Mucosa of rectum (tissue), 2 donors: ENCODE results near the gene CLEC3A.
"Not testable (repeated sequence)": the region's sequence is repeated elsewhere in the genome, so short reads cannot be mapped to it uniquely, and the experiment has no call there.

Experiments
- H3K27ac ChIP-seq, 2 donors: one replicate each; pipeline ENCODE4 v1.7.0; 2013; ENCODE audit warnings: inconsistent platforms in 2 of 2, low read depth in 2 of 2, low read length in 2 of 2
- H3K27me3 ChIP-seq, 2 donors: one replicate each; pipeline ENCODE4 v1.7.0; 2013; ENCODE audit warnings: low read length in 2 of 2; ENCODE audit not compliant: control insufficient read depth in 2 of 2, insufficient read depth in 2 of 2
- H3K36me3 ChIP-seq, 2 donors: one replicate each; pipeline ENCODE4 v1.7.0; 2013; ENCODE audit warnings: low read length in 2 of 2; ENCODE audit not compliant: control insufficient read depth in 2 of 2, insufficient read depth in 2 of 2
- H3K4me1 ChIP-seq, 2 donors: one replicate each; pipeline ENCODE4 v1.7.0; 2013; ENCODE audit warnings: low read length in 2 of 2, mild to moderate bottlenecking in 1 of 2; ENCODE audit not compliant: control insufficient read depth in 2 of 2, insufficient read depth in 2 of 2
- H3K4me3 ChIP-seq, 2 donors: one replicate each; pipeline ENCODE4 v1.7.0; 2013; ENCODE audit warnings: low read length in 2 of 2
- H3K9ac ChIP-seq, 2 donors: one replicate each; pipeline ENCODE4 v1.7.0; 2013; ENCODE audit warnings: low read length in 2 of 2, low read depth in 1 of 2, mild to moderate bottlenecking in 1 of 2
- H3K9me3 ChIP-seq, 2 donors: one replicate each; pipeline ENCODE4 v1.7.0; 2013; ENCODE audit warnings: low read length in 2 of 2; ENCODE audit not compliant: control insufficient read depth in 2 of 2
- donor health status: healthy.
- donor health status: Normal muscosa, but diverticular disease.

CLEC3A gene

DNA sequence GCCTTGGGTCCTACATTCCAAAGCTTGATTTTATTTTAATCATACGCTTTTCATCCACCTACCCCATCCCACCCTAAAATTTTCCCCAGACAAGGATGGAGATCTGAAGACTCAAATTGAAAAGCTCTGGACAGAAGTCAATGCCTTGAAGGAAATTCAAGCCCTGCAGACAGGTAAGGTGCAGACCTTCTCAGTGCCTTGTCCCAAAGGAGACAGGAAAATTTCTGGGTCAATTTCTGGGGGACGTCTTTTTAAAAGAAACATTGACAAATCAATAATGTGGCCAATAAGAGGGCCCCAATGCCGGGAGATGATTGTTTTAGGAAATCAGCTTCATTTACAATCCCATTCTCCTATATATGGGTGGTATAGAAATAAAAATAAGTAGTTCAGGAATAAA is 5.7 kb downstream of the CLEC3A start:
- no peaks in the 10 kb centered on the region for H3K36me3 ChIP-seq
- H3K9ac ChIP-seq: no peak overlapping the region

DNA sequence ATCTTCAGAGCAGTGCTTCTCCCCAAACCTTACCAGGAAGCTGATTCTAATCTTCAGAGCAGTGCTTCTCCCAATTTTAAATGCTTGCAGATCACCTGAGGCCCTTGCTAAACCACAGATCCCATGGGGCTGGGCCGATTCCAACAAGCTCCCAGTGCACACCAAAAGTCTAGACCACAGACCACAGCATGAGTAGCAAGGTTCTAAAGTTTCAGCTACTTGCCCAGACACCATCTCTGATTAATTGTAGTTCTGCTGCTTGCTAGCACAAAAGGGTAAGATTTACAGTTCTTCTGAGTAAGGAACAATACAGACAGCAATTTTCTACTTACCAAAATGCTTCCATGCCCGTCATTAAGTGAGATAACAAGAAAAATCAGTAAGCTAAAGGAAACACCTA is 12.2 kb downstream of the CLEC3A start:
- H3K27me3 ChIP-seq: no peaks in the 10 kb centered on the region
- H3K9ac ChIP-seq: no peak overlapping the region
- no peak overlapping the region for H3K27ac ChIP-seq
- no peaks in the 10 kb centered on the region for H3K36me3 ChIP-seq
- H3K4me1 ChIP-seq: no peaks in the 10 kb centered on the region
- no peaks in the 10 kb centered on the region for H3K9me3 ChIP-seq
- H3K4me3 ChIP-seq: no peak overlapping the region

More for the DNA sequence above, 5.7 kb downstream of the CLEC3A start:
- Histone ChIP-seq H3K27me3 (no peaks in the 10 kb centered on the region), H3K27ac (no peak overlapping the region), H3K4me3 (no peak overlapping the region), H3K4me1 (no peaks in the 10 kb centered on the region), H3K9me3 (no peaks in the 10 kb centered on the region)

DNA sequence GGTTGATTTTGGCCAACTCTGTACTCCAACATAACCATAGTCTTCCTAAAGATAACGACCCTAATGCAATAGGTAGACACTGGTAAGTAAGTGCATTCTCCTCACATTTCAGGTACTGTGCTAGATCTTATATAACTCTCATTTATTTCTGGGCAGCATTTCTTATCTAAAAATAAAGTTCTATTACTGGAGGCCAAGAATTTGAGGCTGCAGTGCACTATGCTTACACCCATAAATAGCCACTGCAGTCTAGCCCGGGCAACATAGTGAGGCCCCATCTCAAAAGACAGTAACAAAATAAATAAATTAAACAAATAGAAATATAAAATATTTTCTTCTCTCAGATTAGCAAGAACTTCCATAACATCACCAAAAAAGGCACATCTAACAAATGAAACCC is 12.7 kb downstream of the CLEC3A start:
- Histone ChIP-seq H3K36me3 (no peaks in the 10 kb centered on the region), H3K27ac (no peak overlapping the region), H3K4me3 (no peak overlapping the region), H3K9me3 (no peaks in the 10 kb centered on the region), H3K4me1 (no peaks in the 10 kb centered on the region), H3K9ac (no peak overlapping the region), H3K27me3 (no peaks in the 10 kb centered on the region)

DNA sequence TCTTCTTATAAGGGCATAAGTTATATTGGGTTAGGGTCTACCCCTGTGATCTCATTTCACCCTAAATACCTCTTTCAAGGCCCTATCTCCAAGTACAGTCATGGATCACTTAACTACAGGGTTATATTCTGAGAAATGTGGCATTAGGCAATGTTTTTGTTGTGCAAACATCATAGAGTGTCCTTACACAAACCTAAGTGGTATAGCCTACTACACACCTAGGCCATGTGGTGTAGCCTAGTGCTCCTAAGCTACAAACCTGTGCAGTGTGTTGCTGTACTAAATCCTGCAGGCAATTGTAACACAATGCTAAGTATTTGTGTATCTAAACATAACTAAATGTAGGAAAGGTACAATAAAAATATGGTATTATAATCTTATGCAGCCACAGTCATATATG is 18.0 kb downstream of the CLEC3A start:
- Histone ChIP-seq H3K4me3 (no peak overlapping the region), H3K27ac (no peak overlapping the region), H3K9me3 (no peaks in the 10 kb centered on the region), H3K9ac (no peak overlapping the region), H3K36me3 (no peaks in the 10 kb centered on the region), H3K4me1 (no peaks in the 10 kb centered on the region), H3K27me3 (no peaks in the 10 kb centered on the region)

DNA sequence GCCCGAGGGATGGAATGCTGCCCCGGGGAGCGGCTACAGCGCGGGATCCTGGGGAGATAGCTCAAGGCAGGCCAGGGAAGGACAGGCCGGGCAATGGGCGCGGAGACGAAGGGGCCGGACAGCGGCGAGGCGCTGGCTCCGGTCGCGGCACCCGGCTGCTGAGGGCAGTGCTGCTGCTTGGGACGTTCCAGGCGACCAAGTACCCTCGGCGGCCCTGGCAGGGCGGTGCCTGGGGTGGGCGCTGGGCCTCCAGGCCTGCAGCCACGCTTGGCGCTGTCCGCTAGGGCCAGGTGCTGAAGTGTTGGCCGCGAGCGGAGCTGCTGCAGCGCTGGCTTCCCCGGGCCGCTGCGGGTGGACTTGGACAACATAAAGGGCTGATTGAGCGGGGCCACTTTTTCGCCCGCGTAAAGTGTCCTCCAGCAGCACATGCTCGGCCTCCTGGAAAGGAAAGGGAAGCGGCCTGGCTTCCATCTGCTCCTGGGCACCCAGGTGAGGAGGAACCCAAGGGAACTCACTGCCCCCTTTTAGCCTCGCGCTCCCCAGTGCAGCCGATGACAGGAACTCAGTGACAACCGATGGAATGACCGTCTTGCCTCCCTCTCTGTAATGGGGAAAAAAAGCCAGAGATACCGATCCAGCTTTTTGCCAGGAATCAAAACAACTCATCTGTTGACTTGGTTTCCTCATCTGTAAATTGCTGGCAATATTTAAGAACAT is 23.7 kb downstream of the CLEC3A start:
- H3K27me3 ChIP-seq: no peaks in the 10 kb centered on the region
- H3K4me1 ChIP-seq: no peaks in the 10 kb centered on the region
- H3K36me3 ChIP-seq: no peaks in the 10 kb centered on the region
- no peaks in the 10 kb centered on the region for H3K9me3 ChIP-seq
- no peak overlapping the region for H3K4me3 ChIP-seq
- H3K27ac ChIP-seq: no peak overlapping the region
- no peak overlapping the region for H3K9ac ChIP-seq

DNA sequence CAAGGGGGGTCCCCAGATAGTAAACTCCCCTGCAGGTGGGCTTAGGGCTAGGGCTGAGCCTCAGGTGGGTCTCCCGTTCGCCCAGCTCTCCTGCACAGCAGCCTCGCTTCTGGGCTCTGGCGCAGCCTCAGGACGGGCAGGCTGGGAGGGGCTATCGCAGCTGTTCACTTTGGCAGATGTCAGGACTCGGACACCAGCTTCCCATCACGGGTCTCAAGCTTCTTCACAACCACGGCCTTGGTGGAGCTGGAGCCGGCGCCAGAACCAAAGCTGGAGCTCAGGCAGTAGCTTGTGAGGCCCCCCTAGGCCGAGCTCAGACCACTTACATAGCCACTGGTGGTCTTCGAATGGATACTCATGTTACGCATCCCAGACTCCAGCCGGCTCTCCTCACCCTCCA is 26.0 kb downstream of the CLEC3A start:
- no peaks in the 10 kb centered on the region for H3K4me1 ChIP-seq
- no peak overlapping the region for H3K9ac ChIP-seq
- no peak overlapping the region for H3K27ac ChIP-seq
- H3K9me3 ChIP-seq: no peaks in the 10 kb centered on the region
- no peaks in the 10 kb centered on the region for H3K36me3 ChIP-seq
- no peaks in the 10 kb centered on the region for H3K27me3 ChIP-seq
- H3K4me3 ChIP-seq: no peak overlapping the region

DNA sequence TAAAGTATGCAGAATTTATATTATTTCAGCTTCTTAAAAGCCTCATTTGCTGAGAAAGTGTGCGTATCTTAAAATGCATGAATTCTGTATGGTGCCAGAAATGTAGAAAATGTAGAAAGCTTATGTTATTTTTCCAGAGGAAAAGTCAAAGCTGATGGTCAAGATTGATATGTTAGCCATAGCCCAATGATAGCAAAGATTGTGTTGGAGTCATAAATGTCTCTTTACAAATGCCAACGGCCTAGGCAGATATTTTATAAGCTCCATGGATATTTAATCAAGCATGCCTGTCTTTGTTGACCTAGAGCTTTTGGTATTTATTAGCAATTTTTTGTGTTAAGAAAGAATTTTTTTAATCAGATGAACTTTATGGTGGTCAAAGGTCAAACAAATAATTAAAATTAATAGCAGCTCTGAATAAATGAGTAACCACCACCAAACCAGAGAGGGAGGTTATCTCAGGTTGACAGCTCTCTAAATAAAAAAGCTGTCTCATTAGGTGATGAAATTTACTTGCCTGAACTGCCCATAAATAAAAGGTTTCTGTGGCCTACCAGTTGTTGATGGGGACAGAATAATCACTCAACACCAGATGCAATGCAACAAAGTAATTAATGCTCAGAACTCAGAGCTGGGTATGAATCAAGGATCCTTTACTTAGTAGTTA is 28.5 kb downstream of the CLEC3A start:
- H3K36me3 ChIP-seq: no peaks in the 10 kb centered on the region
- no peaks in the 10 kb centered on the region for H3K9me3 ChIP-seq
- no peaks in the 10 kb centered on the region for H3K4me1 ChIP-seq
- H3K27me3 ChIP-seq: no peaks in the 10 kb centered on the region
- no peak overlapping the region for H3K9ac ChIP-seq
- H3K27ac ChIP-seq: no peak overlapping the region
- no peak overlapping the region for H3K4me3 ChIP-seq

DNA sequence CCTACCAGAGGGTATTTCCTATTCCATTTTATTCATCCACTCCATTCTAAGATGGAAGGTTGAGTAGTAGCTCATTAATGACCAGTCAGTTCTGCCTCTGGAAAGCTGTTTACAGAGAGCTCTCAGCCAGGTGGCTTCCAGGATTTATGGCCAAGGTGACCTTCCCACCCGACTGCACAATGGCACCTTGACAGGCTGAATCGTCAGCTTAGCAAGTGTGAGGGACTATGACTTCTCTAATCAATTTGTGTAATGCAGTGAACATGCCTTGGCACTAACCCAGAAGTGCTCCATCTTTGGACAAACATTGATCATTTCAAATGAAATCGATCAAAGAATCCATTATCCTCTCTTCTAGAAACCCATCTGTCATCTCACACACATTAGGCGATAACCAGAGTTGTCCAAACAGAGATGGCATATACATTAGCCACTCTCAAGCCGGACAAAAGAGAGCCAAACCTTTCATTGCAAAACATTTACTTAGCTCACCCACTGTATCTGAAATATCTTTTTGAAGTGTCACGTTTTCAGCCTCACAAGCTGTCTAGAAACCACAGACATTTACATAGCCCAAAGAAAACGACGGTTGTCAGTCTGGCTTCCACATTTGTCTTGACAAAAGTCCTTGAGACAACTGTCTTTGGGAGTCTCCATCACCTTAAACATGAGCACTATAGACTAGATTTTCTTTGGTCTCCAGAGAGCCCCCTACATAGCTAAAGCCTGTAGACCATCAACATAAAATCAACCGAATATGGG is 35.6 kb downstream of the CLEC3A start:
- no peaks in the 10 kb centered on the region for H3K9me3 ChIP-seq
- no peak overlapping the region for H3K27ac ChIP-seq
- H3K9ac ChIP-seq: no peak overlapping the region
- no peak overlapping the region for H3K4me3 ChIP-seq
- H3K27me3 ChIP-seq: no peaks in the 10 kb centered on the region
- H3K4me1 ChIP-seq: no peaks in the 10 kb centered on the region
- H3K36me3 ChIP-seq: no peaks in the 10 kb centered on the region

DNA sequence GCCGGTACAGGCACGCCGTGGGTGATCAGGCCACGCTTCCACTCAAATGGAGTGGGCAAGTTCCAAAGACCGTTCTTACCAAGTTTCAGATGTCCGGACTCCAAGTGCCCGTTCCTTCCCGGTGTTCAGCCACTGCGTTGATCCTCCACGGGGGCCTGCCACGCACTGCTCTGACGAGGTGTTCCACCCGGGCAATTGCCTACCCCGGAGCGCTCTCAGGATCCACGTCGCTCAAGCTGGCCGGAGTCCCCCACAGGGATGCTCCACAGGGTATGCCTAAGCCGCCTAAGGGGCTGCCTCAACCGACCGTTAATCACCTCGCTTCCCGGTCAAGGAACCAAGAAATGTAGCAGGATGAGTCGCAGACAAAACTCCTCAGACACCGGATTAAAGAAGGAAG is 37.5 kb downstream of the CLEC3A start:
- not testable (repeated sequence) for H3K36me3 ChIP-seq, H3K4me3 ChIP-seq, H3K9me3 ChIP-seq, H3K27ac ChIP-seq, H3K4me1 ChIP-seq, H3K9ac ChIP-seq, H3K27me3 ChIP-seq

DNA sequence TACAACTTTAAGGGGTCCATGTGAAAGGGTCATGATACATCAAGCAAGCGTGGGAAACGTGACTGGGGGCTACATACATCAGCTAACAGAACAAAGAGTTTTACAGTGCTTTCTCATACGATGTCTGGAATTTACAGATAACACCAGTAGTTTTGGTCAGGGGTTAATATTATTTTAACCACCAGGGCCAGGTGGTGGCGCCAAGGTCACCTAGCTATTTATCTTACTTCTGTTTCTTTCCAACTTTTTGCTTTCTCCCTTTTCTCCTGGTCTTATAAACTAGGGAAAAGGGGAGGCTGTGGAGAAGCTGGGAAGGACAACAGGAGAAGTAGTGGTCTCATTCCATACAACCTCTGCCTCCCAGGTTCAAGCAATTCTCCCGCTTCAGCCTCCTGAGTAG is 37.9 kb downstream of the CLEC3A start:
- Histone ChIP-seq H3K27ac (no peak overlapping the region), H3K36me3 (no peaks in the 10 kb centered on the region), H3K27me3 (no peaks in the 10 kb centered on the region), H3K4me1 (no peaks in the 10 kb centered on the region), H3K9me3 (no peaks in the 10 kb centered on the region), H3K9ac (no peak overlapping the region), H3K4me3 (no peak overlapping the region)
